MG63 (cell line): ENCODE results near the gene TMEM86A. TPM values are rescaled to one million over a fixed set of nuclear protein-coding genes. Genes with fewer than 3 reads are reported as not detected.

Experiments
- DNase-seq: peaks from one replicate; pipeline ENCODE4 v3.0.0-alpha.2; 2020
- H3K27me3 ChIP-seq: fragments of 250-450 bp; sonication (Bioruptor Pico); 2 replicates; pipeline ENCODE4 v1.5.1; 2020; ENCODE audit warnings: mild to moderate bottlenecking, moderate library complexity
- H3K36me3 ChIP-seq: fragments of 250-450 bp; sonication (Bioruptor Pico); 2 replicates; pipeline ENCODE4 v1.5.1; 2020; ENCODE audit warnings: mild to moderate bottlenecking, moderate library complexity
- H3K4me3 ChIP-seq: fragments of 250-450 bp; sonication (Bioruptor Pico); 2 replicates; pipeline ENCODE4 v1.5.1; 2020; ENCODE audit warnings: mild to moderate bottlenecking, moderate library complexity
- H3K9me3 ChIP-seq: fragments of 250-450 bp; sonication (Bioruptor Pico); 2 replicates; pipeline ENCODE4 v1.5.1; 2020; ENCODE audit warnings: mild to moderate bottlenecking, moderate library complexity
- total RNA-seq: library from RNA; depleted of rRNA; stranded (reverse); fragments of >200 nt; shearing (Covaris generic); gene quantifications from 2 replicates; pipeline ENCODE4 v1.2.3, GENCODE V29; 2014; ENCODE audit warnings: low replicate concordance

The TMEM86A gene
- total RNA-seq, 1 experiment from 2014 or later, result 0.40 TPM

- no peaks in the 10 kb centered on the region for H3K9me3 ChIP-seq
- H3K27me3 ChIP-seq, result no peaks in the 10 kb centered on the region
- H3K36me3 ChIP-seq, result no peaks in the 10 kb centered on the region
- no peak overlapping the region for H3K4me3 ChIP-seq
- DNase-seq, result no peak
These were observed 5.4 kb upstream of the TMEM86A start for GRCh38 chr11:18692941-18693760.

GRCh38 chr11:18696638-18697225, 1.8 kb upstream of the TMEM86A start:
- Histone ChIP-seq H3K36me3 (no peaks in the 10 kb centered on the region), H3K27me3 (no peaks in the 10 kb centered on the region), H3K9me3 (no peaks in the 10 kb centered on the region), H3K4me3 (no peak overlapping the region)
- no peak for DNase-seq

- H3K4me3 ChIP-seq, result no peak overlapping the region
- H3K9me3 ChIP-seq, result no peaks in the 10 kb centered on the region
- no peak for DNase-seq
- no peaks in the 10 kb centered on the region for H3K36me3 ChIP-seq
- no peaks in the 10 kb centered on the region for H3K27me3 ChIP-seq
These were observed 1.0 kb upstream of the TMEM86A start for GRCh38 chr11:18697576-18697975.

GRCh38 chr11:18699269-18699596, 654 bp downstream of the TMEM86A start:
- Histone ChIP-seq H3K4me3 (peak overlapping the region; percentile 50), H3K27me3 (no peaks in the 10 kb centered on the region)
- DNase-seq, result no peak

GRCh38 chr11:18699848-18700261, 1.3 kb downstream of the TMEM86A start:
- no peak for DNase-seq
- Histone ChIP-seq H3K27me3 (no peaks in the 10 kb centered on the region), H3K36me3 (no peaks in the 10 kb centered on the region), H3K9me3 (no peaks in the 10 kb centered on the region), H3K4me3 (no peak overlapping the region)

More at GRCh38 chr11:18699269-18699596, 654 bp downstream of the TMEM86A start:
- Histone ChIP-seq H3K9me3 (no peaks in the 10 kb centered on the region), H3K36me3 (no peaks in the 10 kb centered on the region)

- DNase-seq, result peak; percentile 16
- Histone ChIP-seq H3K27me3 (no peaks in the 10 kb centered on the region), H3K9me3 (no peaks in the 10 kb centered on the region), H3K36me3 (no peaks in the 10 kb centered on the region), H3K4me3 (no peak overlapping the region)
These were observed 1.8 kb downstream of the TMEM86A start for GRCh38 chr11:18700375-18700774.

GRCh38 chr11:18700872-18701271, 2.3 kb downstream of the TMEM86A start:
- no peaks in the 10 kb centered on the region for H3K36me3 ChIP-seq
- H3K27me3 ChIP-seq, result no peaks in the 10 kb centered on the region
- no peak overlapping the region for H3K4me3 ChIP-seq
- H3K9me3 ChIP-seq, result no peaks in the 10 kb centered on the region
- no peak for DNase-seq

GRCh38 chr11:18701614-18702216, 3.1 kb downstream of the TMEM86A start:
- Histone ChIP-seq H3K27me3 (no peaks in the 10 kb centered on the region), H3K36me3 (no peaks in the 10 kb centered on the region), H3K4me3 (no peak overlapping the region), H3K9me3 (no peaks in the 10 kb centered on the region)
- DNase-seq, result no peak

GRCh38 chr11:18703001-18703763, 4.6 kb downstream of the TMEM86A start:
- Histone ChIP-seq H3K4me3 (no peak overlapping the region), H3K36me3 (no peaks in the 10 kb centered on the region), H3K9me3 (no peaks in the 10 kb centered on the region), H3K27me3 (no peaks in the 10 kb centered on the region)
- no peak for DNase-seq

GRCh38 chr11:18704045-18704645, 5.6 kb downstream of the TMEM86A start:
- no peaks in the 10 kb centered on the region for H3K9me3 ChIP-seq
- no peak for DNase-seq

GRCh38 chr11:18704698-18705097, 6.1 kb downstream of the TMEM86A start:
- Histone ChIP-seq H3K27me3 (no peaks in the 10 kb centered on the region), H3K36me3 (no peaks in the 10 kb centered on the region), H3K4me3 (no peak overlapping the region), H3K9me3 (no peaks in the 10 kb centered on the region)
- DNase-seq, result no peak

More at GRCh38 chr11:18704045-18704645, 5.6 kb downstream of the TMEM86A start:
- H3K4me3 ChIP-seq, result no peak overlapping the region
- no peaks in the 10 kb centered on the region for H3K27me3 ChIP-seq
- no peaks in the 10 kb centered on the region for H3K36me3 ChIP-seq

GRCh38 chr11:18705651-18706281, 7.2 kb downstream of the TMEM86A start:
- Histone ChIP-seq H3K4me3 (no peak overlapping the region), H3K9me3 (no peaks in the 10 kb centered on the region), H3K36me3 (no peaks in the 10 kb centered on the region), H3K27me3 (no peaks in the 10 kb centered on the region)
- DNase-seq, result no peak

GRCh38 chr11:18706330-18707243, 8.0 kb downstream of the TMEM86A start:
- Histone ChIP-seq H3K36me3 (no peaks in the 10 kb centered on the region), H3K4me3 (no peak overlapping the region), H3K27me3 (no peaks in the 10 kb centered on the region), H3K9me3 (no peaks in the 10 kb centered on the region)
- no peak for DNase-seq

- H3K4me3 ChIP-seq, result no peak overlapping the region
- DNase-seq, result no peak
- H3K9me3 ChIP-seq, result no peaks in the 10 kb centered on the region
- no peaks in the 10 kb centered on the region for H3K36me3 ChIP-seq
- H3K27me3 ChIP-seq, result no peaks in the 10 kb centered on the region
These were observed 9.3 kb downstream of the TMEM86A start for GRCh38 chr11:18707811-18708340.

- H3K9me3 ChIP-seq, result no peaks in the 10 kb centered on the region
- H3K36me3 ChIP-seq, result no peaks in the 10 kb centered on the region
- no peak for DNase-seq
- no peaks in the 10 kb centered on the region for H3K27me3 ChIP-seq
- no peak overlapping the region for H3K4me3 ChIP-seq
These were observed 10.8 kb downstream of the TMEM86A start for GRCh38 chr11:18709414-18709813.
